HG02885 (cell line): ENCODE data around the gene CSMD2.

ENCODE experiments used
- ATAC-seq: cut with Tn5 transposase; IDR thresholded peaks from one replicate; pipeline ENCODE4 v1.9.1; 2021; ENCODE audit warnings: mild to moderate bottlenecking; ENCODE audit not compliant: unreplicated experiment, poor library complexity

Gene CSMD2

GRCh38 chr1:33709783-33710718, 455.0 kb downstream of the CSMD2 start:
- no peak for ATAC-seq

- no peak for ATAC-seq
Measured at GRCh38 chr1:33709174-33709782, 455.8 kb downstream of the CSMD2 start.

- no peak for ATAC-seq
Measured at GRCh38 chr1:33706634-33707255, 458.3 kb downstream of the CSMD2 start.

- ATAC-seq: no peak
Measured at GRCh38 chr1:33703464-33703863, 461.6 kb downstream of the CSMD2 start.

GRCh38 chr1:33698361-33699035, 466.5 kb downstream of the CSMD2 start:
- no peak for ATAC-seq

GRCh38 chr1:33697816-33698215, 467.2 kb downstream of the CSMD2 start:
- ATAC-seq: no peak

- no peak for ATAC-seq
Measured at GRCh38 chr1:33696962-33697361, 468.1 kb downstream of the CSMD2 start.

GRCh38 chr1:33696311-33696710, 468.7 kb downstream of the CSMD2 start:
- no peak for ATAC-seq

- ATAC-seq: no peak
Measured at GRCh38 chr1:33692206-33693188, 472.5 kb downstream of the CSMD2 start.

- ATAC-seq: no peak
Measured at GRCh38 chr1:33687000-33687399, 478.0 kb downstream of the CSMD2 start.

- no peak for ATAC-seq
Measured at GRCh38 chr1:33686551-33686950, 478.5 kb downstream of the CSMD2 start.

- ATAC-seq: no peak
Measured at GRCh38 chr1:33685256-33685655, 479.8 kb downstream of the CSMD2 start.

GRCh38 chr1:33684396-33685179, 480.4 kb downstream of the CSMD2 start:
- ATAC-seq: no peak

- ATAC-seq: no peak
Measured at GRCh38 chr1:33683913-33684312, 481.1 kb downstream of the CSMD2 start.

GRCh38 chr1:33682371-33682770, 482.7 kb downstream of the CSMD2 start:
- no peak for ATAC-seq

- no peak for ATAC-seq
Measured at GRCh38 chr1:33680281-33680840, 484.7 kb downstream of the CSMD2 start.

GRCh38 chr1:33670567-33670966, 494.5 kb downstream of the CSMD2 start:
- ATAC-seq: no peak

- ATAC-seq: no peak
Measured at GRCh38 chr1:33668695-33669094, 496.3 kb downstream of the CSMD2 start.
